IMR-90 (cell line): Measurements from ENCODE around the gene UNC93A. TPM values are rescaled to one million over a fixed set of nuclear protein-coding genes. Genes with fewer than 3 reads are reported as not detected.

ENCODE experiments used
- ATAC-seq: fragments of 200-7000 bp; cut with Tn5 transposase; 2 replicates; pipeline ENCODE4 v1.9.1; 2020; ENCODE audit warnings: low read depth, mild to moderate bottlenecking, moderate library complexity
- BruUV-seq: library from RNA; stranded (reverse); fragments of 400-500 nt; replicated peaks from 2 replicates; lab custom pipeline; 2021; lab: Mats Ljungman, UMichigan
- CTCF ChIA-PET: fragments of 300-600 bp; formaldehyde crosslinking; extraction: SDS; loops from one replicate; lab custom pipeline; 2021; ENCODE audit warnings: antibody characterized with exemption; lab: Yijun Ruan, JAX
- POLR2A ChIA-PET: fragments of 300-600 bp; sonication (Branson Sonifier 250); formaldehyde crosslinking; loops from one replicate; lab custom pipeline; 2022; ENCODE audit warnings: antibody characterized with exemption; ENCODE audit not compliant: unreplicated experiment; lab: Charles Lee
- DNase-seq: peaks from one replicate; pipeline ENCODE4 v3.0.0; 2013
- H2AFZ ChIP-seq: replicated peaks from 2 replicates; pipeline ENCODE3; 2013; ENCODE audit warnings: low read length, mild to moderate bottlenecking; ENCODE audit not compliant: poor library complexity
- H2AK5ac ChIP-seq: 2 replicates; pipeline ENCODE4 v1.6.1; 2013; ENCODE audit warnings: low read depth, low read length, inconsistent platforms
- H2AK9ac ChIP-seq: replicated peaks from 2 replicates; pipeline ENCODE3; 2013; ENCODE audit warnings: mild to moderate bottlenecking, low read depth, low read length, moderate library complexity; ENCODE audit not compliant: poor library complexity
- H2BK120ac ChIP-seq: 2 replicates; pipeline ENCODE4 v1.6.1; 2013; ENCODE audit warnings: low read depth, low read length, inconsistent platforms
- H2BK15ac ChIP-seq: 3 replicates; pipeline ENCODE4 v1.6.1; 2013; ENCODE audit warnings: low read depth, low read length, inconsistent platforms
- H2BK20ac ChIP-seq: 2 replicates; pipeline ENCODE4 v1.6.1; 2013; ENCODE audit warnings: low read depth, mild to moderate bottlenecking, inconsistent platforms, low read length, moderate library complexity
- H2BK5ac ChIP-seq: 2 replicates; pipeline ENCODE4 v1.6.1; 2013; ENCODE audit warnings: mild to moderate bottlenecking, low read depth, low read length, inconsistent platforms; ENCODE audit not compliant: poor library complexity, severe bottlenecking
- H3K14ac ChIP-seq: replicated peaks from 2 replicates; pipeline ENCODE4 v1.6.1; 2013; ENCODE audit warnings: low read depth, low read length, inconsistent platforms
- H3K18ac ChIP-seq: 2 replicates; pipeline ENCODE4 v1.6.1; 2013; ENCODE audit warnings: low read depth, low read length, control low read depth
- H3K23ac ChIP-seq: 2 replicates; pipeline ENCODE4 v1.6.1; 2013; ENCODE audit warnings: low read depth, low read length, inconsistent platforms
- H3K27ac ChIP-seq: 2 replicates; pipeline ENCODE4 v1.5.1; 2013; ENCODE audit warnings: mild to moderate bottlenecking, control low read depth, low read length; ENCODE audit not compliant: insufficient read depth
- H3K27me3 ChIP-seq: 2 replicates; pipeline ENCODE4 v1.6.1; 2013; ENCODE audit warnings: low read length; ENCODE audit not compliant: control insufficient read depth, insufficient read depth
- H3K36me3 ChIP-seq: 2 replicates; pipeline ENCODE4 v1.6.1; 2013; ENCODE audit warnings: low read length, mixed read lengths; ENCODE audit not compliant: control insufficient read depth, insufficient read depth
- H3K4ac ChIP-seq: 2 replicates; pipeline ENCODE4 v1.6.1; 2013; ENCODE audit warnings: low read depth, low read length, inconsistent platforms
- H3K4me1 ChIP-seq: 2 replicates; pipeline ENCODE4 v1.6.1; 2013; ENCODE audit warnings: low read length, mixed read lengths; ENCODE audit not compliant: control insufficient read depth, insufficient read depth
- H3K4me2 ChIP-seq: 2 replicates; pipeline ENCODE4 v1.6.1; 2013; ENCODE audit warnings: low read depth, mild to moderate bottlenecking, control low read depth, low read length, moderate library complexity
- H3K4me3 ChIP-seq: 2 replicates; pipeline ENCODE4 v1.5.1; 2013; ENCODE audit warnings: low read depth, mild to moderate bottlenecking, control low read depth, low read length, moderate library complexity; ENCODE audit not compliant: insufficient read depth
- H3K56ac ChIP-seq: 2 replicates; pipeline ENCODE4 v1.6.1; 2013; ENCODE audit warnings: low read length, inconsistent platforms; ENCODE audit not compliant: insufficient read depth; ENCODE audit errors: extremely low read depth
- H3K79me1 ChIP-seq, 2 experiments: 2 replicates each; pipeline ENCODE4 v1.6.1; 2013; ENCODE audit warnings: low read length in 2 of 2, inconsistent platforms in 1 of 2, low read depth in 1 of 2
- H3K9ac ChIP-seq: 2 replicates; pipeline ENCODE4 v1.6.1; 2013; ENCODE audit warnings: low read depth, low read length, control low read depth
- H3K9me1 ChIP-seq: 2 replicates; pipeline ENCODE4 v1.6.1; 2013; ENCODE audit warnings: low read length, inconsistent platforms; ENCODE audit not compliant: insufficient read depth
- H3K9me3 ChIP-seq: 2 replicates; pipeline ENCODE4 v1.6.1; 2013; ENCODE audit warnings: low read length; ENCODE audit not compliant: control insufficient read depth, insufficient read depth
- H4K20me1 ChIP-seq: 2 replicates; pipeline ENCODE4 v1.6.1; 2013; ENCODE audit warnings: low read length, inconsistent platforms; ENCODE audit not compliant: insufficient read depth
- H4K5ac ChIP-seq: 2 replicates; pipeline ENCODE4 v1.6.1; 2013; ENCODE audit warnings: mild to moderate bottlenecking, low read depth, low read length, control low read depth
- H4K8ac ChIP-seq, 2 experiments: 2 replicates each; pipeline ENCODE4 v1.6.1; 2013; ENCODE audit warnings: low read depth in 2 of 2, low read length in 2 of 2, control low read depth in 1 of 2, inconsistent platforms in 1 of 2
- H4K91ac ChIP-seq: 2 replicates; pipeline ENCODE4 v1.6.1; 2013; ENCODE audit warnings: low read depth, low read length, inconsistent platforms; ENCODE audit not compliant: insufficient read depth
- BHLHE40 ChIP-seq: fragments of 150-350 bp; IDR thresholded peaks from 2 replicates; pipeline ENCODE4 v1.6.1; 2016; ENCODE audit warnings: mild to moderate bottlenecking, low read depth, low read length
- CEBPB ChIP-seq: IDR thresholded peaks from 2 replicates; pipeline ENCODE4 v1.6.1; 2012; ENCODE audit warnings: low read depth, low read length, improper control_type of control experiment
- CHD1 ChIP-seq: IDR thresholded peaks from 2 replicates; pipeline ENCODE4 v1.6.1; 2012; ENCODE audit warnings: low read depth, low read length, improper control_type of control experiment
- ELK1 ChIP-seq: fragments of 150-350 bp; IDR thresholded peaks from 2 replicates; pipeline ENCODE4 v1.6.1; 2016; ENCODE audit warnings: low read depth, mild to moderate bottlenecking, low read length, moderate library complexity, borderline replicate concordance
- FOS ChIP-seq: fragments of 150-350 bp; IDR thresholded peaks from 2 replicates; pipeline ENCODE4 v1.6.1; 2016; ENCODE audit warnings: low read depth, low read length
- MAFK ChIP-seq: IDR thresholded peaks from 2 replicates; pipeline ENCODE4 v1.6.1; 2012; ENCODE audit warnings: low read depth, low read length, improper control_type of control experiment
- MAZ ChIP-seq: IDR thresholded peaks from 2 replicates; pipeline ENCODE4 v1.6.1; 2012; ENCODE audit warnings: low read depth, mild to moderate bottlenecking, low read length, improper control_type of control experiment, moderate library complexity, borderline replicate concordance
- NFE2L2 ChIP-seq: fragments of 150-350 bp; IDR thresholded peaks from 2 replicates; pipeline ENCODE4 v1.6.1; 2016; ENCODE audit warnings: low read depth, mild to moderate bottlenecking, low read length
- POLR2A ChIP-seq: IDR thresholded peaks from 2 replicates; pipeline ENCODE4 v1.6.1; 2012; ENCODE audit warnings: mild to moderate bottlenecking, low read depth, low read length
- RAD21 ChIP-seq: IDR thresholded peaks from 2 replicates; pipeline ENCODE4 v1.6.1; 2012; ENCODE audit warnings: low read length, improper control_type of control experiment
- RCOR1 ChIP-seq: IDR thresholded peaks from 2 replicates; pipeline ENCODE4 v1.6.1; 2012; ENCODE audit warnings: mild to moderate bottlenecking, low read length, improper control_type of control experiment; ENCODE audit not compliant: insufficient replicate concordance
- SMC3 ChIP-seq: fragments of 150-350 bp; IDR thresholded peaks from 2 replicates; pipeline ENCODE4 v1.6.1; 2016; ENCODE audit warnings: low read depth, mild to moderate bottlenecking, antibody characterized with exemption, low read length, moderate library complexity
- USF2 ChIP-seq: fragments of 150-350 bp; IDR thresholded peaks from 2 replicates; pipeline ENCODE4 v1.6.1; 2017; ENCODE audit warnings: mild to moderate bottlenecking, antibody characterized with exemption, low read length, low read depth
- WGBS, 2 experiments: methylation state at CpG; one replicate each; pipeline versions ENCODE4 v1.1.5 to v1.1.7; 2013; ENCODE audit warnings: missing lambda C conversion rate in 2 of 2; ENCODE audit not compliant: insufficient read length in 1 of 2; ENCODE audit errors: extremely low coverage in 2 of 2; 5-methylcytosine and 5-hydroxymethylcytosine counted together
- dilution Hi-C: fragments of 300-500 bp; cut with HindIII; formaldehyde crosslinking; loops from one replicate; pipeline ENCODE4 v1.14.3; 2018; ENCODE audit warnings: low sequenced_read_pairs; ENCODE audit not compliant: unreplicated experiment
- in situ Hi-C: fragments of 300-500 bp; cut with MboI; formaldehyde crosslinking; loops from 3 replicates; pipeline ENCODE4 v1.14.3; 2019; ENCODE audit warnings: low sequenced_read_pairs, inconsistent platforms, mixed read lengths
- intact Hi-C: fragments of 100-400 bp; cut with micrococcal nuclease; formaldehyde crosslinking; loops from 2 replicates; pipeline ENCODE4 v1.10.0; 2022
- polyA plus RNA-seq, 3 experiments: library from polyadenylated mRNA; depleted of rRNA; stranded (reverse); fragments of >200 nt; gene quantifications; 2 replicates each; pipeline ENCODE4 v1.2.3, GENCODE V29; 2012; ENCODE audit warnings: low replicate concordance in 1 of 3
- total RNA-seq: library from RNA; depleted of rRNA; stranded (reverse); fragments of >200 nt; gene quantifications from 2 replicates; pipeline ENCODE4 v1.2.3, GENCODE V29; 2012

Gene UNC93A
- total and polyA plus RNA-seq, 2 of the 4 experiments (the other 2 are of a cell fraction), result not detected

- CTCF ChIA-PET, result no interaction called here
- in situ Hi-C loops, result no loop called here
Measured at GRCh38 chr6:167356874-167357273, 65.8 kb downstream of the UNC93A start.

More at GRCh38 chr6:167356874-167357273, 65.8 kb downstream of the UNC93A start:
- Histone ChIP-seq H2BK5ac (no peak overlapping the region), H3K79me1 (no peaks in the 10 kb centered on the region), H3K27me3 (no peaks in the 10 kb centered on the region), H3K4me3 (no peak overlapping the region), H2AK9ac (no peak overlapping the region), H3K56ac (no peak overlapping the region), H3K4ac (no peak overlapping the region), H3K14ac (no peak overlapping the region), H2BK15ac (no peak overlapping the region), H3K4me2 (no peak overlapping the region), H2BK20ac (no peak overlapping the region), H3K27ac (no peak overlapping the region), H4K20me1 (no peaks in the 10 kb centered on the region), H3K4me1 (no peaks in the 10 kb centered on the region), H4K91ac (no peak overlapping the region), H2AK5ac (no peak overlapping the region), H3K36me3 (no peaks in the 10 kb centered on the region), H3K9me3 (peaks cover 9% of the 10 kb centered on the region), H2AFZ (no peak overlapping the region), H3K9ac (no peak overlapping the region), H4K5ac (no peak overlapping the region), H3K18ac (no peak overlapping the region), H4K8ac (no peak overlapping the region), H2BK120ac (no peak overlapping the region), H3K23ac (no peak overlapping the region), H3K9me1 (no peaks in the 10 kb centered on the region)
- intact Hi-C loops (no loop called here), dilution Hi-C loops (no loop called here)
- POLR2A ChIA-PET, result no interaction called here
- no TSS peak for BruUV-seq
- WGBS, 2 experiments, result no CpG with 5 or more reads among the region's 3 CpGs
- TF ChIP-seq CHD1, result no peak
- no peak for TF ChIP-seq SMC3
- no peak for TF ChIP-seq USF2
- no peak for TF ChIP-seq CEBPB
- TF ChIP-seq BHLHE40, result no peak
- TF ChIP-seq RAD21, result no peak
- no peak for TF ChIP-seq POLR2A
- no peak for TF ChIP-seq MAFK
- no peak for TF ChIP-seq MAZ
- TF ChIP-seq FOS, result no peak
- no peak for TF ChIP-seq NFE2L2
- no peak for TF ChIP-seq RCOR1
- no peak for TF ChIP-seq ELK1
- ATAC-seq (no peak), DNase-seq (no peak)
